Right cardiac atrium (tissue), 5 donors: Measurements from ENCODE around the gene MYLK. TPM values are rescaled to one million over a fixed set of nuclear protein-coding genes. Genes with fewer than 3 reads are reported as not detected.

Experiments
- ATAC-seq, 2 donors: fragments of 200-7000 bp; cut with Tn5 transposase; one replicate each; pipeline versions ENCODE4 v1.8.0 to v1.9.1; 2020; ENCODE audit warnings: moderate library complexity in 2 of 2, mild to moderate bottlenecking in 1 of 2
- DNase-seq, 3 donors: peaks; one replicate each; pipeline ENCODE4 v3.0.0-alpha.2; 2020
- H3K27ac ChIP-seq: one replicate; pipeline ENCODE4 v1.5.1; 2013; ENCODE audit warnings: mild to moderate bottlenecking, low read length, control low read depth, moderate library complexity
- H3K27me3 ChIP-seq: one replicate; pipeline ENCODE4 v1.6.1; 2013; ENCODE audit not compliant: control insufficient read depth, insufficient read depth
- H3K4me1 ChIP-seq: one replicate; pipeline ENCODE4 v1.6.1; 2013; ENCODE audit warnings: low read length; ENCODE audit not compliant: control insufficient read depth, insufficient read depth
- H3K4me3 ChIP-seq: one replicate; pipeline ENCODE4 v1.5.1; 2013; ENCODE audit warnings: low read length, control low read depth
- H3K9me3 ChIP-seq: one replicate; pipeline ENCODE4 v1.6.1; 2013; ENCODE audit warnings: low read length; ENCODE audit not compliant: control insufficient read depth
- WGBS: extraction: QIAGEN DNeasy Blood & Tissue Kit; methylation state at CpG from one replicate; pipeline ENCODE4 v1.1.7; 2013; 5-methylcytosine and 5-hydroxymethylcytosine counted together
- intact Hi-C, 4 donors: fragments of 100-400 bp; cut with DNase I; formaldehyde crosslinking; loops; one replicate each; pipeline versions ENCODE4 v1.11.0 to v1.14.0; 2022 to 2023
- polyA plus RNA-seq: library from polyadenylated mRNA; stranded (reverse); fragments of 200-250 nt; gene quantifications from one replicate; pipeline ENCODE4 v1.2.3, GENCODE V29; 2013
- total RNA-seq, 4 donors: library from RNA; stranded (reverse); fragmentation: NEBNext Ultra II Directional; extraction: Animal tissue kit (Norgen Biotek cat#: 25700); gene quantifications; one replicate each; pipeline ENCODE4 v1.2.1, GENCODE V29; 2021
- donor health status: healthy with polysubstance abuse.
- donor health status: DM: no; HTN: yes; CAD: no.
- donor health status: DM: no; HTN: no; CAD: no.
- donor health status: DM: no; HTN: yes; CAD: no; lungs with severe emphysema.
- donor health status: DM: yes; HTN: yes; CAD: no.

The MYLK gene
- total and polyA plus RNA-seq, 5 donors = 27.3 to 645 (median 53.5) TPM

GRCh38 chr3:123661973-123662372 is 222.2 kb downstream of the MYLK start:
- Histone ChIP-seq H3K4me1 (peaks cover 22% of the 10 kb centered on the region), H3K27ac (no peak overlapping the region), H3K9me3 (no peaks in the 10 kb centered on the region), H3K4me3 (no peak overlapping the region), H3K27me3 (no peaks in the 10 kb centered on the region)
- ATAC-seq (no peak), DNase-seq (no peak)
- 81% methylated on average over 1 of the region's 1 CpG for WGBS
- intact Hi-C loops = no loop called here

GRCh38 chr3:123660900-123661299 is 223.2 kb downstream of the MYLK start:
- peaks cover 24% of the 10 kb centered on the region for H3K4me1 ChIP-seq
- H3K9me3 ChIP-seq = no peaks in the 10 kb centered on the region
- WGBS = 2% methylated on average over 9 of the region's 9 CpGs
- no peak overlapping the region for H3K4me3 ChIP-seq
- no peaks in the 10 kb centered on the region for H3K27me3 ChIP-seq
- intact Hi-C loops = no loop called here
- H3K27ac ChIP-seq = peak overlapping the region; percentile 31
- peak; percentile 93 for ATAC-seq
- peak; percentile 94 to 98 (median 97) for DNase-seq

GRCh38 chr3:123660141-123660675 is 223.9 kb downstream of the MYLK start:
- no peak overlapping the region for H3K4me3 ChIP-seq
- WGBS = 52% methylated on average over 3 of the region's 3 CpGs
- DNase-seq (no peak), ATAC-seq (no peak)
- no peak overlapping the region for H3K27ac ChIP-seq
- intact Hi-C loops = no loop called here
- peaks cover 24% of the 10 kb centered on the region for H3K4me1 ChIP-seq
- no peaks in the 10 kb centered on the region for H3K27me3 ChIP-seq
- no peaks in the 10 kb centered on the region for H3K9me3 ChIP-seq

- Histone ChIP-seq H3K4me3 (no peak overlapping the region), H3K4me1 (peaks cover 26% of the 10 kb centered on the region), H3K9me3 (no peaks in the 10 kb centered on the region), H3K27ac (peak overlapping the region; percentile 31), H3K27me3 (no peaks in the 10 kb centered on the region)
- intact Hi-C loops = no loop called here
- DNase-seq (peak in 1 of 3 donors; percentile 62), ATAC-seq (no peak)
- WGBS = 69% methylated on average over 1 of the region's 1 CpG
These were observed 225.3 kb downstream of the MYLK start for GRCh38 chr3:123658852-123659206.

- intact Hi-C loops = no loop called here
- no peaks in the 10 kb centered on the region for H3K9me3 ChIP-seq
- no peak overlapping the region for H3K4me3 ChIP-seq
- ATAC-seq = peak in 1 of 2 donors; percentile 33
- H3K4me1 ChIP-seq = peaks cover 30% of the 10 kb centered on the region
- no peak overlapping the region for H3K27ac ChIP-seq
- no peaks in the 10 kb centered on the region for H3K27me3 ChIP-seq
- WGBS = 78% methylated on average over 1 of the region's 1 CpG
- DNase-seq = peak in 2 of 3 donors; percentile 59 to 83
These were observed 225.8 kb downstream of the MYLK start for GRCh38 chr3:123658118-123658851.

- intact Hi-C loops = no loop called here
- no peaks in the 10 kb centered on the region for H3K27me3 ChIP-seq
These were observed 226.6 kb downstream of the MYLK start for GRCh38 chr3:123657568-123657967.

GRCh38 chr3:123657111-123657510 is 227.0 kb downstream of the MYLK start:
- Histone ChIP-seq H3K4me1 (peaks cover 36% of the 10 kb centered on the region), H3K27ac (no peak overlapping the region), H3K9me3 (no peaks in the 10 kb centered on the region), H3K27me3 (no peaks in the 10 kb centered on the region), H3K4me3 (no peak overlapping the region)
- ATAC-seq (no peak), DNase-seq (no peak)
- intact Hi-C loops = no loop called here
- 85% methylated on average over 10 of the region's 10 CpGs for WGBS

More at GRCh38 chr3:123657568-123657967, 226.6 kb downstream of the MYLK start:
- H3K4me3 ChIP-seq = no peak overlapping the region
- peaks cover 36% of the 10 kb centered on the region for H3K4me1 ChIP-seq
- DNase-seq (no peak), ATAC-seq (no peak)
- H3K9me3 ChIP-seq = no peaks in the 10 kb centered on the region
- WGBS = 67% methylated on average over 6 of the region's 6 CpGs
- peak overlapping the region; percentile 61 for H3K27ac ChIP-seq

GRCh38 chr3:123656691-123657090 is 227.4 kb downstream of the MYLK start:
- H3K27ac ChIP-seq = no peak overlapping the region
- no peaks in the 10 kb centered on the region for H3K27me3 ChIP-seq
- H3K4me3 ChIP-seq = no peak overlapping the region
- no peaks in the 10 kb centered on the region for H3K9me3 ChIP-seq
- intact Hi-C loops = no loop called here
- 88% methylated on average over 2 of the region's 2 CpGs for WGBS
- ATAC-seq (no peak), DNase-seq (no peak)
- H3K4me1 ChIP-seq = peaks cover 35% of the 10 kb centered on the region

GRCh38 chr3:123656274-123656673 is 227.9 kb downstream of the MYLK start:
- H3K27ac ChIP-seq = no peak overlapping the region
- intact Hi-C loops = no loop called here
- no peak for ATAC-seq
- H3K9me3 ChIP-seq = no peaks in the 10 kb centered on the region
- no peaks in the 10 kb centered on the region for H3K27me3 ChIP-seq
- no peak overlapping the region for H3K4me3 ChIP-seq
- DNase-seq = no peak
- H3K4me1 ChIP-seq = peaks cover 35% of the 10 kb centered on the region
- WGBS = 85% methylated on average over 3 of the region's 3 CpGs

GRCh38 chr3:123655400-123655799 is 228.7 kb downstream of the MYLK start:
- ATAC-seq = no peak
- Histone ChIP-seq H3K27me3 (no peaks in the 10 kb centered on the region), H3K4me1 (peaks cover 33% of the 10 kb centered on the region), H3K27ac (no peak overlapping the region), H3K4me3 (no peak overlapping the region), H3K9me3 (no peaks in the 10 kb centered on the region)
- WGBS = 89% methylated on average over 2 of the region's 2 CpGs
- no peak for DNase-seq
- intact Hi-C loops = no loop called here

- Histone ChIP-seq H3K27me3 (no peaks in the 10 kb centered on the region), H3K4me1 (peaks cover 21% of the 10 kb centered on the region), H3K9me3 (no peaks in the 10 kb centered on the region), H3K4me3 (no peak overlapping the region), H3K27ac (peak overlapping the region; percentile 49)
- WGBS = 32% methylated on average over 5 of the region's 5 CpGs
- peak; percentile 83 to 91 for ATAC-seq
- DNase-seq = peak; percentile 75 to 86 (median 78)
- intact Hi-C loops = loop anchor here (2.0 to 5.0 kb wide), 4 partner anchors 46 to 72 kb away; no protein-coding TSS in a partner anchor
These were observed 230.9 kb downstream of the MYLK start for GRCh38 chr3:123653221-123653682.
